MM.1S (cell line): ENCODE data around the gene RALGPS2.

Experiments used
- EZH2phosphoT487 ChIP-seq: fragments of 300-600 bp; sonication (generic); IDR thresholded peaks from 2 replicates; pipeline ENCODE4 v1.6.1; 2018; ENCODE audit warnings: antibody characterized with exemption, low read length
- TF ChIP-seq, protein P1 (sequence below): fragments of 300-600 bp; sonication (generic); IDR thresholded peaks from 2 replicates; pipeline ENCODE4 v1.5.1; 2016; ENCODE audit warnings: antibody characterized with exemption, low read length, mixed read lengths

DNA sequence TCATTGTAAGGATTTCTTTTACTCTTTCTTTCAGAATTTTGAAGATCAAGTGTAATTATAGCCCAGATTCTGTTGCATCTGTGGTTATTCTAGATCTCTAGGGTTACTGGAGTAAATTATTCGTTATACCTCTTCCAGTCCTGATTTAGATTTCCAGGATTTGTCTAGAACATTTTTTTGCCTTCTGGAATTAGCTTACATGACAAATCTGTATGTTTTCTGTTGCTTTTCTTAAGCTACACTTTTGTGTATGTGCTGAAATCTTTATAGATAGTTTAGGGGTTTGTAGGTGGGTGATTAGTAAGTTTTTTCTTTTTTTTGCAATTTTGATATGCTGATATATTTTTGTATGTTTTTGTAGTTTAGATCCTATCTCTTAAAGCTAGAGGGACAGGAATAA lies 13.7 kb downstream of the RALGPS2 start:
- TF ChIP-seq, protein P1, sequence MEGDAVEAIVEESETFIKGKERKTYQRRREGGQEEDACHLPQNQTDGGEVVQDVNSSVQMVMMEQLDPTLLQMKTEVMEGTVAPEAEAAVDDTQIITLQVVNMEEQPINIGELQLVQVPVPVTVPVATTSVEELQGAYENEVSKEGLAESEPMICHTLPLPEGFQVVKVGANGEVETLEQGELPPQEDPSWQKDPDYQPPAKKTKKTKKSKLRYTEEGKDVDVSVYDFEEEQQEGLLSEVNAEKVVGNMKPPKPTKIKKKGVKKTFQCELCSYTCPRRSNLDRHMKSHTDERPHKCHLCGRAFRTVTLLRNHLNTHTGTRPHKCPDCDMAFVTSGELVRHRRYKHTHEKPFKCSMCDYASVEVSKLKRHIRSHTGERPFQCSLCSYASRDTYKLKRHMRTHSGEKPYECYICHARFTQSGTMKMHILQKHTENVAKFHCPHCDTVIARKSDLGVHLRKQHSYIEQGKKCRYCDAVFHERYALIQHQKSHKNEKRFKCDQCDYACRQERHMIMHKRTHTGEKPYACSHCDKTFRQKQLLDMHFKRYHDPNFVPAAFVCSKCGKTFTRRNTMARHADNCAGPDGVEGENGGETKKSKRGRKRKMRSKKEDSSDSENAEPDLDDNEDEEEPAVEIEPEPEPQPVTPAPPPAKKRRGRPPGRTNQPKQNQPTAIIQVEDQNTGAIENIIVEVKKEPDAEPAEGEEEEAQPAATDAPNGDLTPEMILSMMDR, result no peak
- TF ChIP-seq EZH2phosphoT487, result no peak
